GM12878 (cell line): ENCODE data around the gene MCOLN3. TPM values are rescaled to one million over a fixed set of nuclear protein-coding genes. Genes with fewer than 3 reads are reported as not detected.

Experiments used
- CEBPB ChIP-seq, 2 experiments: fragments of 150-350 bp in 1 of 2; IDR thresholded peaks; 2 replicates each; pipeline ENCODE4 v1.6.1; 2012 to 2014; ENCODE audit warnings: low read depth in 2 of 2, low read length in 2 of 2, borderline replicate concordance in 1 of 2, inconsistent platforms in 1 of 2
- CHD1 ChIP-seq: IDR thresholded peaks from 2 replicates; pipeline ENCODE4 v1.6.1; 2012; ENCODE audit warnings: low read depth, low read length, improper control_type of control experiment
- EP300 ChIP-seq, 2 experiments: fragments of 150-350 bp in 1 of 2; IDR thresholded peaks; 2 replicates each; pipeline ENCODE4 v1.6.1; 2011 to 2012; ENCODE audit warnings: low read depth in 2 of 2, low read length in 2 of 2, borderline replicate concordance in 1 of 2, improper control_type of control experiment in 1 of 2, inconsistent platforms in 1 of 2; ENCODE audit not compliant: control insufficient read depth in 1 of 2
- HDGF ChIP-seq: fragments of 450-650 bp; IDR thresholded peaks from 2 replicates; pipeline ENCODE4 v1.6.1; 2016; ENCODE audit warnings: antibody characterized with exemption
- KLF5 ChIP-seq: fragments of 450-650 bp; IDR thresholded peaks from 2 replicates; pipeline ENCODE4 v1.6.1; 2014; ENCODE audit warnings: mild to moderate bottlenecking; ENCODE audit not compliant: partially characterized antibody
- MTA2 ChIP-seq: fragments of 450-650 bp; IDR thresholded peaks from 2 replicates; pipeline ENCODE4 v1.6.1; 2016; ENCODE audit warnings: low read depth, mild to moderate bottlenecking, moderate library complexity
- MTA3 ChIP-seq: IDR thresholded peaks from 2 replicates; pipeline ENCODE4 v1.6.1; 2012; ENCODE audit warnings: low read length, inconsistent platforms, borderline replicate concordance
- RUNX3 ChIP-seq: IDR thresholded peaks from 2 replicates; pipeline ENCODE4 v1.6.1; 2012; ENCODE audit warnings: low read length, inconsistent platforms
- SMAD5 ChIP-seq: IDR thresholded peaks from 2 replicates; pipeline ENCODE4 v1.6.1; 2016; ENCODE audit warnings: antibody characterized with exemption, low read depth
- YY1 ChIP-seq: IDR thresholded peaks from 2 replicates; pipeline ENCODE4 v1.6.1; 2011; ENCODE audit warnings: low read depth, mild to moderate bottlenecking, low read length
- polyA plus RNA-seq, 11 experiments: library from polyadenylated mRNA; depleted of rRNA in 4 of 11; unstranded in 6 of 11; stranded (reverse) in 5 of 11; fragments of >200 nt; fragmentation: Nextera tagmentation in 4 of 11; fragmentation: Illumina TruSeq in 1 of 11; extraction: Ambion mirVana in 4 of 11; extraction: Trizol in 1 of 11; gene quantifications; 1 replicate in 1 of 11; 2 replicates in 10 of 11; pipeline versions ENCODE4 v1.2.1 to v1.2.3, GENCODE V29; 2011 to 2016; ENCODE audit warnings: inconsistent platforms in 2 of 11, missing spikeins in 2 of 11, low read depth in 1 of 11
- total RNA-seq, 4 experiments: library from RNA; depleted of rRNA in 3 of 4; stranded (reverse); fragments of >200 nt in 3 of 4; fragmentation: Illumina TruSeq in 1 of 4; extraction: Trizol in 1 of 4; gene quantifications; 2 replicates each; pipeline versions ENCODE4 v1.2.1 to v1.2.3, GENCODE V29; 2013 to 2021
- TF ChIP-seq, protein P1 (sequence below): fragments of 450-650 bp; IDR thresholded peaks from 2 replicates; pipeline ENCODE4 v1.6.1; 2017; ENCODE audit warnings: low read depth, mild to moderate bottlenecking, moderate library complexity
- TF ChIP-seq, protein P2 (sequence below): fragments of 450-650 bp; IDR thresholded peaks from 2 replicates; pipeline ENCODE4 v1.6.1; 2016; ENCODE audit warnings: mild to moderate bottlenecking

The MCOLN3 gene
- total and polyA plus RNA-seq, 10 of the 15 experiments (the other 5 are each of a cell fraction or from before 2014, with no cell fraction given) = 0.48 to 7.4 (median 3.8) TPM

DNA sequence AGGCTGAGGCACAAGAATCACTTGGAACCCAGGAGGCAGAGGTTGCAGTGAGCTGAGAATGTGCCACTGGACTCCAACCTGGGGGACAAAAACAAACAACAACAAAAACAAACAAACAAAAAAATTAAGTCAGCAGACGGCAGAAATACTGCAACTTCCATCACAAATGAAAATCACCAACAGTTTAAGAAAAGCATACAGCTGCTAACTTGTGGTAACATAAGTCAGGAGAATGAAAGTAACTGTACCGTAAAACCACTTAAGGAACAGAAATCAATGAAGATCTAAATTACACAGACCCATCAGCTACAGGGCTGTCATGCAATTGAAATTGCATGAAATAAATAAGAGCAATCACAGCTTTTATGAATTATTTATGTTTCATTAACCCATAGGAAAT, 76.3 kb downstream of the MCOLN3 start (continued):
- TF ChIP-seq, protein P1, sequence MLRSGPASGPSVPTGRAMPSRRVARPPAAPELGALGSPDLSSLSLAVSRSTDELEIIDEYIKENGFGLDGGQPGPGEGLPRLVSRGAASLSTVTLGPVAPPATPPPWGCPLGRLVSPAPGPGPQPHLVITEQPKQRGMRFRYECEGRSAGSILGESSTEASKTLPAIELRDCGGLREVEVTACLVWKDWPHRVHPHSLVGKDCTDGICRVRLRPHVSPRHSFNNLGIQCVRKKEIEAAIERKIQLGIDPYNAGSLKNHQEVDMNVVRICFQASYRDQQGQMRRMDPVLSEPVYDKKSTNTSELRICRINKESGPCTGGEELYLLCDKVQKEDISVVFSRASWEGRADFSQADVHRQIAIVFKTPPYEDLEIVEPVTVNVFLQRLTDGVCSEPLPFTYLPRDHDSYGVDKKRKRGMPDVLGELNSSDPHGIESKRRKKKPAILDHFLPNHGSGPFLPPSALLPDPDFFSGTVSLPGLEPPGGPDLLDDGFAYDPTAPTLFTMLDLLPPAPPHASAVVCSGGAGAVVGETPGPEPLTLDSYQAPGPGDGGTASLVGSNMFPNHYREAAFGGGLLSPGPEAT = 0 out of 2 replicates have a peak, but pooled peaks have one; percentile 35
- TF ChIP-seq HDGF = peak; percentile 68; the same call in 1 of the 2 replicates
- TF ChIP-seq KLF5 = no peak
- no peak for TF ChIP-seq SMAD5
- TF ChIP-seq CEBPB (IDR thresholded peaks at IDR 0.05; ENCODE audit: borderline replicate concordance in 1 of 2, low read depth in 2 of 2, low read length in 2 of 2) = no peak
- TF ChIP-seq YY1 = no peak
- no peak for TF ChIP-seq CHD1
- TF ChIP-seq, protein P2, sequence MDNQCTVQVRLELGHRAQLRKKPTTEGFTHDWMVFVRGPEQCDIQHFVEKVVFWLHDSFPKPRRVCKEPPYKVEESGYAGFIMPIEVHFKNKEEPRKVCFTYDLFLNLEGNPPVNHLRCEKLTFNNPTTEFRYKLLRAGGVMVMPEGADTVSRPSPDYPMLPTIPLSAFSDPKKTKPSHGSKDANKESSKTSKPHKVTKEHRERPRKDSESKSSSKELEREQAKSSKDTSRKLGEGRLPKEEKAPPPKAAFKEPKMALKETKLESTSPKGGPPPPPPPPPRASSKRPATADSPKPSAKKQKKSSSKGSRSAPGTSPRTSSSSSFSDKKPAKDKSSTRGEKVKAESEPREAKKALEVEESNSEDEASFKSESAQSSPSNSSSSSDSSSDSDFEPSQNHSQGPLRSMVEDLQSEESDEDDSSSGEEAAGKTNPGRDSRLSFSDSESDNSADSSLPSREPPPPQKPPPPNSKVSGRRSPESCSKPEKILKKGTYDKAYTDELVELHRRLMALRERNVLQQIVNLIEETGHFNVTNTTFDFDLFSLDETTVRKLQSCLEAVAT = peak; percentile 75
- TF ChIP-seq EP300 (IDR thresholded peaks at IDR 0.05; ENCODE audit: borderline replicate concordance in 1 of 2, control insufficient read depth in 1 of 2, low read depth in 2 of 2, low read length in 2 of 2) = peak in 1 of 2 experiments; percentile 37; a peak in 1 of 4 replicates
- peak; percentile 87 for TF ChIP-seq RUNX3
- TF ChIP-seq MTA2 = peak; percentile 52; the same call in 1 of the 2 replicates
- TF ChIP-seq MTA3 = peak; percentile 30; the same call in 1 of the 2 replicates
- TF ChIP-seq, all 136 proteins: peak for 13
